Measurements from ENCODE around the gene FXYD2.

The FXYD2 gene

GRCh38 chr11:117796872-117797529 is 27.5 kb downstream of the FXYD2 start, which contains the start of gene DSCAML1:
Gene DSCAML1, minus strand, starts transcription at chr11:117797216. Its CDS starts 137 bp downstream, at chr11:117797079.
- no peak for DNase-seq (ENCODE audit: low read depth)

- DNase-seq (ENCODE audit: low read depth), result no peak
Observed at GRCh38 chr11:117796456-117796871, 28.1 kb downstream of the FXYD2 start.

GRCh38 chr11:117795638-117796455 is 28.7 kb downstream of the FXYD2 start:
- DNase-seq (ENCODE audit: low read depth), result no peak

- DNase-seq (ENCODE audit: low read depth), result no peak
Observed at GRCh38 chr11:117794772-117795629, 29.5 kb downstream of the FXYD2 start.

GRCh38 chr11:117794135-117794534 is 30.4 kb downstream of the FXYD2 start:
- no peak for DNase-seq (ENCODE audit: low read depth)

GRCh38 chr11:117793583-117793982 is 31.0 kb downstream of the FXYD2 start:
- no peak for DNase-seq (ENCODE audit: low read depth)

- DNase-seq (ENCODE audit: low read depth), result no peak
Observed at GRCh38 chr11:117792992-117793391, 31.6 kb downstream of the FXYD2 start.

GRCh38 chr11:117792241-117792640 is 32.3 kb downstream of the FXYD2 start:
- DNase-seq (ENCODE audit: low read depth), result no peak

- DNase-seq (ENCODE audit: low read depth), result no peak
Observed at GRCh38 chr11:117790279-117790678, 34.3 kb downstream of the FXYD2 start.

GRCh38 chr11:117789241-117789640 is 35.3 kb downstream of the FXYD2 start:
- no peak for DNase-seq (ENCODE audit: low read depth)

- no peak for DNase-seq (ENCODE audit: low read depth)
Observed at GRCh38 chr11:117786135-117786870, 38.2 kb downstream of the FXYD2 start.

- no peak for DNase-seq (ENCODE audit: low read depth)
Observed at GRCh38 chr11:117782101-117782500, 42.4 kb downstream of the FXYD2 start.

GRCh38 chr11:117781627-117782026 is 42.9 kb downstream of the FXYD2 start:
- no peak for DNase-seq (ENCODE audit: low read depth)

GRCh38 chr11:117780456-117780855 is 44.1 kb downstream of the FXYD2 start:
- DNase-seq (ENCODE audit: low read depth), result no peak

GRCh38 chr11:117774553-117774952 is 50.0 kb downstream of the FXYD2 start:
- no peak for DNase-seq (ENCODE audit: low read depth)

GRCh38 chr11:117772360-117772759 is 52.2 kb downstream of the FXYD2 start:
- DNase-seq (ENCODE audit: low read depth), result no peak

GRCh38 chr11:117771841-117772240 is 52.7 kb downstream of the FXYD2 start:
- no peak for DNase-seq (ENCODE audit: low read depth)

GRCh38 chr11:117771197-117771596 is 53.3 kb downstream of the FXYD2 start:
- DNase-seq (ENCODE audit: low read depth), result no peak

GRCh38 chr11:117770061-117770460 is 54.5 kb downstream of the FXYD2 start:
- no peak for DNase-seq (ENCODE audit: low read depth)

All from activated T-helper 9 cell treated with anti-CD3 and anti-CD28 coated beads, Interleukin-2, amount 50 U/mL, for 16 hours (primary cell).